Liver (tissue), 9 donors: ENCODE results near the gene KIAA1191. TPM values are rescaled to one million over a fixed set of nuclear protein-coding genes. Genes with fewer than 3 reads are reported as not detected.

Experiments
- DNase-seq: peaks from one replicate; pipeline ENCODE4 v3.0.0-alpha.2; 2017; ENCODE audit warnings: low spot score
- H3K27ac ChIP-seq, 2 donors: one replicate each; pipeline ENCODE4 v1.7.0; 2013; ENCODE audit warnings: inconsistent platforms in 2 of 2, low read length in 2 of 2, control low read depth in 1 of 2, low read depth in 1 of 2, mild to moderate bottlenecking in 1 of 2
- H3K27me3 ChIP-seq, 4 donors: one replicate each; pipeline versions ENCODE4 v1.6.1 to v1.7.0; 2013; ENCODE audit warnings: low read length in 3 of 4, inconsistent platforms in 1 of 4, mild to moderate bottlenecking in 1 of 4, moderate library complexity in 1 of 4; ENCODE audit not compliant: control insufficient read depth in 4 of 4, insufficient read depth in 4 of 4
- H3K36me3 ChIP-seq, 4 donors: one replicate each; pipeline versions ENCODE4 v1.6.1 to v1.7.0; 2013; ENCODE audit warnings: low read length in 3 of 4, mild to moderate bottlenecking in 3 of 4, low read depth in 1 of 4, moderate library complexity in 1 of 4; ENCODE audit not compliant: control insufficient read depth in 4 of 4, insufficient read depth in 3 of 4
- H3K4me1 ChIP-seq, 4 donors: one replicate each; pipeline versions ENCODE4 v1.6.1 to v1.7.0; 2013; ENCODE audit warnings: low read length in 3 of 4, mild to moderate bottlenecking in 3 of 4, moderate library complexity in 1 of 4; ENCODE audit not compliant: control insufficient read depth in 4 of 4, insufficient read depth in 4 of 4
- H3K4me3 ChIP-seq, 3 donors: one replicate each; pipeline versions ENCODE4 v1.6.1 to v1.7.0; 2013; ENCODE audit warnings: low read length in 3 of 3, control low read depth in 1 of 3, low read depth in 1 of 3, mild to moderate bottlenecking in 1 of 3
- H3K9ac ChIP-seq, 2 donors: one replicate each; pipeline ENCODE4 v1.7.0; 2013; ENCODE audit warnings: low read length in 2 of 2, mild to moderate bottlenecking in 2 of 2, moderate library complexity in 2 of 2, control low read depth in 1 of 2, low read depth in 1 of 2
- H3K9me3 ChIP-seq, 4 donors: one replicate each; pipeline versions ENCODE4 v1.6.1 to v1.7.0; 2013; ENCODE audit warnings: low read length in 3 of 4; ENCODE audit not compliant: control insufficient read depth in 4 of 4
- EGR1 ChIP-seq, 2 donors: IDR thresholded peaks; 2 replicates each; pipeline ENCODE4 v1.6.1; 2016 to 2018; ENCODE audit warnings: antibody characterized with exemption in 2 of 2, low read depth in 2 of 2
- FOXA1 ChIP-seq: IDR thresholded peaks from 2 replicates; pipeline ENCODE4 v1.6.1; 2016; ENCODE audit warnings: antibody characterized with exemption
- FOXA2 ChIP-seq: IDR thresholded peaks from 2 replicates; pipeline ENCODE4 v1.6.1; 2016; ENCODE audit warnings: antibody characterized with exemption
- GABPA ChIP-seq, 2 donors: IDR thresholded peaks in 1 of 2; conservative IDR thresholded peaks in 1 of 2; 2 replicates each; pipeline ENCODE4 v1.6.1; 2016; ENCODE audit warnings: antibody characterized with exemption in 2 of 2, mild to moderate bottlenecking in 1 of 2, moderate library complexity in 1 of 2
- HNF4A ChIP-seq, 2 donors: conservative IDR thresholded peaks; 2 replicates each; pipeline ENCODE4 v1.6.1; 2016; ENCODE audit warnings: antibody characterized with exemption in 2 of 2, mild to moderate bottlenecking in 2 of 2
- HNF4G ChIP-seq: IDR thresholded peaks from 2 replicates; pipeline ENCODE4 v1.6.1; 2016; ENCODE audit warnings: antibody characterized with exemption
- JUND ChIP-seq, 2 donors: IDR thresholded peaks; 2 replicates each; pipeline ENCODE4 v1.6.1; 2016; ENCODE audit warnings: antibody characterized with exemption in 2 of 2
- NR2F2 ChIP-seq: IDR thresholded peaks from 2 replicates; pipeline ENCODE4 v1.6.1; 2016; ENCODE audit warnings: antibody characterized with exemption
- RAD21 ChIP-seq, 2 donors: IDR thresholded peaks; 2 replicates each; pipeline ENCODE4 v1.6.1; 2016; ENCODE audit warnings: antibody characterized with exemption in 2 of 2, mild to moderate bottlenecking in 2 of 2
- RXRA ChIP-seq, 2 donors: IDR thresholded peaks; 2 replicates each; pipeline ENCODE4 v1.6.1; 2017 to 2018; ENCODE audit warnings: antibody characterized with exemption in 2 of 2, mild to moderate bottlenecking in 1 of 2
- SP1 ChIP-seq: IDR thresholded peaks from 2 replicates; pipeline ENCODE4 v1.6.1; 2018; ENCODE audit warnings: antibody characterized with exemption, mild to moderate bottlenecking
- TAF1 ChIP-seq: conservative IDR thresholded peaks from 2 replicates; pipeline ENCODE4 v1.6.1; 2016; ENCODE audit warnings: antibody characterized with exemption, mild to moderate bottlenecking
- YY1 ChIP-seq: IDR thresholded peaks from 2 replicates; pipeline ENCODE4 v1.6.1; 2016; ENCODE audit warnings: antibody characterized with exemption, mild to moderate bottlenecking
- WGBS: extraction: QIAGEN DNeasy Blood & Tissue Kit; methylation state at CpG from one replicate; pipeline ENCODE4 v1.1.7; 2013; 5-methylcytosine and 5-hydroxymethylcytosine counted together
- polyA plus RNA-seq, 2 donors: library from polyadenylated mRNA; stranded (reverse) in 1 of 2; unstranded in 1 of 2; fragments of 200-250 nt in 1 of 2; fragments of >200 nt in 1 of 2; fragmentation: Nextera tagmentation in 1 of 2; extraction: Ambion mirVana in 1 of 2; gene quantifications; one replicate each; pipeline versions ENCODE4 v1.2.1 to v1.2.3, GENCODE V29; 2013 to 2015
- total RNA-seq, 2 donors: library from RNA; depleted of rRNA; stranded (reverse); fragments of >200 nt; gene quantifications; one replicate each; pipeline ENCODE4 v1.2.3, GENCODE V29; 2014
- TF ChIP-seq, protein P1 (sequence below): IDR thresholded peaks from 2 replicates; pipeline ENCODE4 v1.6.1; 2016; ENCODE audit warnings: antibody characterized with exemption
- TF ChIP-seq, protein P2 (sequence below): fragments of 150-350 bp; IDR thresholded peaks from 2 replicates; pipeline ENCODE4 v1.5.1; 2017; ENCODE audit warnings: improper control_type of control experiment, low read depth, low read length; ENCODE audit not compliant: missing input control
- TF ChIP-seq, protein P3 (sequence below): IDR thresholded peaks from 2 replicates; pipeline ENCODE4 v1.6.1; 2016; ENCODE audit warnings: antibody characterized with exemption
- TF ChIP-seq, protein P4 (sequence below): IDR thresholded peaks from 2 replicates; pipeline ENCODE4 v1.6.1; 2016; ENCODE audit warnings: antibody characterized with exemption, mild to moderate bottlenecking
- TF ChIP-seq, protein P5 (sequence below): IDR thresholded peaks from 2 replicates; pipeline ENCODE4 v1.6.1; 2016; ENCODE audit warnings: antibody characterized with exemption
- donor health status: healthy.
- donor health status: healthy.
- donor health status: healthy.
- donor health status: healthy.
- donor health status: healthy.

Gene KIAA1191
- total and polyA plus RNA-seq, 4 donors: 25.7 to 37.2 (median 31.4) TPM

DNA sequence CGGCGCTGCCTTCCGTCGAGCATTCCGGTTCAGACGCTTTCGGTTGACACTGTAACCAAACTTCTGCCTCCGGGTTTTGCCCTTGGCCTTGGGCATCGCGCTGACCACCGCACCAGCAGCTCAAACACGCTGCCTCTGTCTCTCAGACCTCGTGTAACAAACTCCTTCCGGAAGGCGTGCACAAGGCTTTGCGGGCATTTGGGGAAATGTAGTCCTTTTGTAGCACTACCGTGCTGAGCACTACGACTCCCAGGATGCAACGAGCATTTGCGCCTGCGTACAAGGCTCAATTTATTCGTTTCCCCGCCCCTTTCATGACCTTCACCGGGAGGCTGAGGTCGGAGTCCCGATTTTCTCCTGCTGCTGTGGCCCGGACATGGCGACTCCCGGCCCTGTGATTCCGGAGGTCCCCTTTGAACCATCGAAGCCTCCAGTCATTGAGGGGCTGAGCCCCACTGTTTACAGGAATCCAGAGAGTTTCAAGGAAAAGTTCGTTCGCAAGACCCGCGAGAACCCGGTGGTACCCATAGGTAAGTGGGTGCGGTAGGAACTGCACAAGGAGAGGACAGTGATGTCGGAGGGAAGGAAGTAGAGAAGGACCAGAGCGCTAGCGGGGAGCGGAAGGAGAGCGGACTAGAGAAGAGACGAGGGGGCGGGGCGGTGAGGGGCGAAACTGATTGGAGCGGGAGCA lies 27.0 kb upstream of the KIAA1191 start, which contains the start of the genes HIGD2A and NOP16:
Gene HIGD2A (plus strand): TSS at position 308 of the 691 bp plus-strand sequence. CDS start 69 bp downstream, at position 377.
Gene NOP16 (minus strand): TSS at position 155 of the 691 bp plus-strand sequence. CDS start 59 bp downstream, at position 96.
- Histone ChIP-seq H3K4me1 (peaks cover 5 to 26% (median 16%) of the 10 kb centered on the region in 4 donors), H3K36me3 (peaks cover 3 to 32% (median 17%) of the 10 kb centered on the region in 4 donors), H3K27ac (peak within 1 kb of the TSS; percentile 90 to 94), H3K9ac (peak within 1 kb of the TSS; percentile 89 to 90), H3K9me3 (no peaks in the 10 kb centered on the region), H3K27me3 (no peaks in the 10 kb centered on the region), H3K4me3 (peak within 1 kb of the TSS; percentile 73 to 100 (median 88))
- DNase-seq: peak; percentile 98
- under 1% methylated on average over 47 of the region's 47 CpGs for WGBS
- TF ChIP-seq, protein P1, sequence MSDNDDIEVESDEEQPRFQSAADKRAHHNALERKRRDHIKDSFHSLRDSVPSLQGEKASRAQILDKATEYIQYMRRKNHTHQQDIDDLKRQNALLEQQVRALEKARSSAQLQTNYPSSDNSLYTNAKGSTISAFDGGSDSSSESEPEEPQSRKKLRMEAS: peak; percentile 99
- TF ChIP-seq FOXA2 (peak; percentile 6), HNF4G (peak; percentile 15), RXRA (IDR thresholded peaks at IDR 0.05) (peak; percentile 69 to 86), TAF1 (peak; percentile 90), NR2F2 (peak; percentile 85), GABPA (IDR thresholded peaks at IDR 0.05 in 1 of 2, conservative IDR thresholded peaks at IDR 0.05 in 1 of 2) (peak; percentile 89 to 95), HNF4A (conservative IDR thresholded peaks at IDR 0.05) (peak; percentile 45 to 63), SP1 (peak; percentile 88), YY1 (peak; percentile 90), EGR1 (IDR thresholded peaks at IDR 0.05; ENCODE audit: low read depth in 2 of 2) (peak in 1 of 2 donors; percentile 62), FOXA1 (peak; percentile 13), RAD21 (IDR thresholded peaks at IDR 0.05) (no peak), JUND (IDR thresholded peaks at IDR 0.05) (peak in 1 of 2 donors; percentile 41)
- TF ChIP-seq, protein P2, sequence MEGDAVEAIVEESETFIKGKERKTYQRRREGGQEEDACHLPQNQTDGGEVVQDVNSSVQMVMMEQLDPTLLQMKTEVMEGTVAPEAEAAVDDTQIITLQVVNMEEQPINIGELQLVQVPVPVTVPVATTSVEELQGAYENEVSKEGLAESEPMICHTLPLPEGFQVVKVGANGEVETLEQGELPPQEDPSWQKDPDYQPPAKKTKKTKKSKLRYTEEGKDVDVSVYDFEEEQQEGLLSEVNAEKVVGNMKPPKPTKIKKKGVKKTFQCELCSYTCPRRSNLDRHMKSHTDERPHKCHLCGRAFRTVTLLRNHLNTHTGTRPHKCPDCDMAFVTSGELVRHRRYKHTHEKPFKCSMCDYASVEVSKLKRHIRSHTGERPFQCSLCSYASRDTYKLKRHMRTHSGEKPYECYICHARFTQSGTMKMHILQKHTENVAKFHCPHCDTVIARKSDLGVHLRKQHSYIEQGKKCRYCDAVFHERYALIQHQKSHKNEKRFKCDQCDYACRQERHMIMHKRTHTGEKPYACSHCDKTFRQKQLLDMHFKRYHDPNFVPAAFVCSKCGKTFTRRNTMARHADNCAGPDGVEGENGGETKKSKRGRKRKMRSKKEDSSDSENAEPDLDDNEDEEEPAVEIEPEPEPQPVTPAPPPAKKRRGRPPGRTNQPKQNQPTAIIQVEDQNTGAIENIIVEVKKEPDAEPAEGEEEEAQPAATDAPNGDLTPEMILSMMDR: peak; percentile 2
- TF ChIP-seq, protein P3, sequence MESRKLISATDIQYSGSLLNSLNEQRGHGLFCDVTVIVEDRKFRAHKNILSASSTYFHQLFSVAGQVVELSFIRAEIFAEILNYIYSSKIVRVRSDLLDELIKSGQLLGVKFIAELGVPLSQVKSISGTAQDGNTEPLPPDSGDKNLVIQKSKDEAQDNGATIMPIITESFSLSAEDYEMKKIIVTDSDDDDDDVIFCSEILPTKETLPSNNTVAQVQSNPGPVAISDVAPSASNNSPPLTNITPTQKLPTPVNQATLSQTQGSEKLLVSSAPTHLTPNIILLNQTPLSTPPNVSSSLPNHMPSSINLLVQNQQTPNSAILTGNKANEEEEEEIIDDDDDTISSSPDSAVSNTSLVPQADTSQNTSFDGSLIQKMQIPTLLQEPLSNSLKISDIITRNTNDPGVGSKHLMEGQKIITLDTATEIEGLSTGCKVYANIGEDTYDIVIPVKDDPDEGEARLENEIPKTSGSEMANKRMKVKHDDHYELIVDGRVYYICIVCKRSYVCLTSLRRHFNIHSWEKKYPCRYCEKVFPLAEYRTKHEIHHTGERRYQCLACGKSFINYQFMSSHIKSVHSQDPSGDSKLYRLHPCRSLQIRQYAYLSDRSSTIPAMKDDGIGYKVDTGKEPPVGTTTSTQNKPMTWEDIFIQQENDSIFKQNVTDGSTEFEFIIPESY: peak; percentile 98
- TF ChIP-seq, protein P4, sequence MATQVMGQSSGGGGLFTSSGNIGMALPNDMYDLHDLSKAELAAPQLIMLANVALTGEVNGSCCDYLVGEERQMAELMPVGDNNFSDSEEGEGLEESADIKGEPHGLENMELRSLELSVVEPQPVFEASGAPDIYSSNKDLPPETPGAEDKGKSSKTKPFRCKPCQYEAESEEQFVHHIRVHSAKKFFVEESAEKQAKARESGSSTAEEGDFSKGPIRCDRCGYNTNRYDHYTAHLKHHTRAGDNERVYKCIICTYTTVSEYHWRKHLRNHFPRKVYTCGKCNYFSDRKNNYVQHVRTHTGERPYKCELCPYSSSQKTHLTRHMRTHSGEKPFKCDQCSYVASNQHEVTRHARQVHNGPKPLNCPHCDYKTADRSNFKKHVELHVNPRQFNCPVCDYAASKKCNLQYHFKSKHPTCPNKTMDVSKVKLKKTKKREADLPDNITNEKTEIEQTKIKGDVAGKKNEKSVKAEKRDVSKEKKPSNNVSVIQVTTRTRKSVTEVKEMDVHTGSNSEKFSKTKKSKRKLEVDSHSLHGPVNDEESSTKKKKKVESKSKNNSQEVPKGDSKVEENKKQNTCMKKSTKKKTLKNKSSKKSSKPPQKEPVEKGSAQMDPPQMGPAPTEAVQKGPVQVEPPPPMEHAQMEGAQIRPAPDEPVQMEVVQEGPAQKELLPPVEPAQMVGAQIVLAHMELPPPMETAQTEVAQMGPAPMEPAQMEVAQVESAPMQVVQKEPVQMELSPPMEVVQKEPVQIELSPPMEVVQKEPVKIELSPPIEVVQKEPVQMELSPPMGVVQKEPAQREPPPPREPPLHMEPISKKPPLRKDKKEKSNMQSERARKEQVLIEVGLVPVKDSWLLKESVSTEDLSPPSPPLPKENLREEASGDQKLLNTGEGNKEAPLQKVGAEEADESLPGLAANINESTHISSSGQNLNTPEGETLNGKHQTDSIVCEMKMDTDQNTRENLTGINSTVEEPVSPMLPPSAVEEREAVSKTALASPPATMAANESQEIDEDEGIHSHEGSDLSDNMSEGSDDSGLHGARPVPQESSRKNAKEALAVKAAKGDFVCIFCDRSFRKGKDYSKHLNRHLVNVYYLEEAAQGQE: peak; percentile 93
- TF ChIP-seq, protein P5, sequence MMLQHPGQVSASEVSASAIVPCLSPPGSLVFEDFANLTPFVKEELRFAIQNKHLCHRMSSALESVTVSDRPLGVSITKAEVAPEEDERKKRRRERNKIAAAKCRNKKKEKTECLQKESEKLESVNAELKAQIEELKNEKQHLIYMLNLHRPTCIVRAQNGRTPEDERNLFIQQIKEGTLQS: no peak
